RWPE2 (cell line): Measurements from ENCODE around the gene FBXL2.

Experiments
- ATAC-seq: fragments of 200-7000 bp; cut with Tn5 transposase; 3 replicates; pipeline ENCODE4 v1.9.1; 2021; ENCODE audit warnings: low read depth
- DNase-seq: peaks from one replicate; pipeline ENCODE4 v3.0.0-alpha.2; 2020; ENCODE audit warnings: low spot score
- H3K27ac ChIP-seq: fragments of 450-650 bp; 2 replicates; pipeline ENCODE4 v1.5.1; 2017; ENCODE audit warnings: mild to moderate bottlenecking; ENCODE audit not compliant: poor library complexity, severe bottlenecking
- H3K27me3 ChIP-seq: fragments of 250-450 bp; sonication (Bioruptor Pico); 2 replicates; pipeline ENCODE4 v1.5.1; 2021; ENCODE audit warnings: mild to moderate bottlenecking, moderate library complexity; ENCODE audit not compliant: insufficient read depth, poor library complexity, severe bottlenecking
- H3K36me3 ChIP-seq: fragments of 250-450 bp; sonication (Bioruptor Pico); 2 replicates; pipeline ENCODE4 v1.5.1; 2020; ENCODE audit warnings: low read depth, mild to moderate bottlenecking, moderate library complexity
- H3K4me1 ChIP-seq: fragments of 250-450 bp; sonication (Bioruptor Pico); 2 replicates; pipeline ENCODE4 v1.5.1; 2021; ENCODE audit warnings: mild to moderate bottlenecking, moderate library complexity; ENCODE audit not compliant: insufficient read depth, poor library complexity, severe bottlenecking
- H3K4me3 ChIP-seq: fragments of 250-450 bp; sonication (Bioruptor Pico); 2 replicates; pipeline ENCODE4 v1.5.1; 2021; ENCODE audit warnings: mild to moderate bottlenecking, moderate library complexity; ENCODE audit not compliant: severe bottlenecking
- H3K9me3 ChIP-seq: fragments of 250-450 bp; sonication (Bioruptor Pico); 2 replicates; pipeline ENCODE4 v1.5.1; 2021; ENCODE audit warnings: mild to moderate bottlenecking, moderate library complexity; ENCODE audit not compliant: severe bottlenecking
- TF ChIP-seq, protein P1 (sequence below): fragments of 450-650 bp; IDR thresholded peaks from one replicate; pipeline ENCODE4 v1.5.1; 2017; ENCODE audit warnings: mild to moderate bottlenecking, moderate library complexity; ENCODE audit not compliant: poor library complexity, severe bottlenecking

Gene FBXL2

DNA sequence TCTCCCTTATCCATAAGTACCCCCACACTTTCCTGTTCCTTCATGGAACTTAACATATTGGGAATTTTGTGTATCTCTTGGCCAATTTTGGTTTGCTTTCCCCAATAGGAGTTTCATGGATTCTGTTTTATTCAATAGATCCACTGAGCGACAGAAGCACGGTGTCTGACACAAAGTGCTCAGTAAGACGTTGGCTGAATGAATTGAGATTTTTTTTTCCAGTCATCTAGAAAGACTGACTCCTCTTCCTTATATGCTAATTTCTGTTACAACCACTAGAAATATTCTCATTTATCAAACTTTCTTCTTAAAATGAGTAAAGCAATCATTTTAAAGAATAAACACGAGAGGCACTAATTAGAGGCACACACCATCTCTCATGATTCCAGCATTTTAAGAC, 114.9 kb downstream of the FBXL2 start:
- ATAC-seq (no peak), DNase-seq (no peak)
- Histone ChIP-seq H3K36me3 (peaks cover 86% of the 10 kb centered on the region), H3K4me3 (no peak overlapping the region), H3K27me3 (no peaks in the 10 kb centered on the region), H3K4me1 (peaks cover 26% of the 10 kb centered on the region), H3K27ac (peak overlapping the region; percentile 59), H3K9me3 (no peaks in the 10 kb centered on the region)
- TF ChIP-seq, protein P1, sequence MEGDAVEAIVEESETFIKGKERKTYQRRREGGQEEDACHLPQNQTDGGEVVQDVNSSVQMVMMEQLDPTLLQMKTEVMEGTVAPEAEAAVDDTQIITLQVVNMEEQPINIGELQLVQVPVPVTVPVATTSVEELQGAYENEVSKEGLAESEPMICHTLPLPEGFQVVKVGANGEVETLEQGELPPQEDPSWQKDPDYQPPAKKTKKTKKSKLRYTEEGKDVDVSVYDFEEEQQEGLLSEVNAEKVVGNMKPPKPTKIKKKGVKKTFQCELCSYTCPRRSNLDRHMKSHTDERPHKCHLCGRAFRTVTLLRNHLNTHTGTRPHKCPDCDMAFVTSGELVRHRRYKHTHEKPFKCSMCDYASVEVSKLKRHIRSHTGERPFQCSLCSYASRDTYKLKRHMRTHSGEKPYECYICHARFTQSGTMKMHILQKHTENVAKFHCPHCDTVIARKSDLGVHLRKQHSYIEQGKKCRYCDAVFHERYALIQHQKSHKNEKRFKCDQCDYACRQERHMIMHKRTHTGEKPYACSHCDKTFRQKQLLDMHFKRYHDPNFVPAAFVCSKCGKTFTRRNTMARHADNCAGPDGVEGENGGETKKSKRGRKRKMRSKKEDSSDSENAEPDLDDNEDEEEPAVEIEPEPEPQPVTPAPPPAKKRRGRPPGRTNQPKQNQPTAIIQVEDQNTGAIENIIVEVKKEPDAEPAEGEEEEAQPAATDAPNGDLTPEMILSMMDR = no peak

DNA sequence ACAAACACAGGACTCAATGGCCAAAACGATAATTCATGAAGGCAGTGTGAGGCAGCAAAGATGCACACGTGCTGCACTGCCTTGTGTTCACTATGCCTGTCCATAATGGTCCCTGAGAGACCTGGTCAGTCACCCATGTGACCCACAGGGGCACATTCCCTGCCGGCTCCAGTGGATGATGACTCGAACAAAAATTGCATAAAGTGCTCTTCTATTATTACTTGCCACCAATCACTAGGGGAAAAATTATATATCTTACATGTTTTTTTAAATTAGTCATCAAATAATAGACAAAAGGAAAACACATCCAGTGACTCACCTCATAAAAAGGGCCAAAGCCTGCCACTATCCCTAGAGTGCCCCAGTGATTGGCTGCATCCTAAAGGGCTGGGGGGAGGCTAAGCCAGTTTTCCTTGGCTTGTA, 115.5 kb downstream of the FBXL2 start:
- peaks cover 86% of the 10 kb centered on the region for H3K36me3 ChIP-seq
- H3K9me3 ChIP-seq = no peaks in the 10 kb centered on the region
- peak overlapping the region; percentile 59 for H3K27ac ChIP-seq
- ATAC-seq (peak; percentile 98), DNase-seq (peak; percentile 73)
- peaks cover 26% of the 10 kb centered on the region for H3K4me1 ChIP-seq
- no peak overlapping the region for H3K4me3 ChIP-seq
- TF ChIP-seq, protein P1 = no peak
- H3K27me3 ChIP-seq = no peaks in the 10 kb centered on the region

DNA sequence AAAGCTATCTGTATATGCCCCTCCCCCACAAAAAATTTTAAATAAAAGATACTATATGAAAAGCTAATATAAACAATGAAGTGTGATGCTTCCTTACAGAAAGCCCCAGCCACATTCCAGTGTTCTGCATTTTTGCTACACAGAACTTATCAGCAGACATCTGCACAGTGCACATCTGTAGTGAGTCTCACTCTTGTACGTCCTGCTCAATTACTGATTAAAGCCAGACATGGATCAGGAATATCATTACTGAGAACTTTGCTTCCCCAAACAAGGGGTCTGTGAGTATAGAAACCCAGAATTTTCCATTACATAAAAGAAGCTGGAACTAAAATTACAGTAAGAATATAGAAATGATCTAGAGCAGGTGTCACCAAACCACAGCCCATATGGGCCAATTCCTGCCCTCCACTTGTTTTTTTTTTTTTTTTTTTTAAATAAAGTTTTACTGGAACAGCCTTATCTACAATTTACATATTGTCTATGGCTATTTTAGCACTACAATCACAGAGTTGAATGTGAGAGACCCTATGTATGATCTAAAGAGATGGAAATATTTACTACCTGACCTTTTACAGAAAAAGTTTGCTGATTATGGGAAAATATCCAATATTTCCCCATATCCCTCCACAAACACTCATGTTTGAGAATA, 117.3 kb downstream of the FBXL2 start:
- peaks cover 92% of the 10 kb centered on the region for H3K36me3 ChIP-seq
- no peaks in the 10 kb centered on the region for H3K9me3 ChIP-seq
- H3K27me3 ChIP-seq = no peaks in the 10 kb centered on the region
- H3K4me3 ChIP-seq = no peak overlapping the region
- TF ChIP-seq, protein P1 = no peak
- peaks cover 20% of the 10 kb centered on the region for H3K4me1 ChIP-seq
- H3K27ac ChIP-seq = no peak overlapping the region
- ATAC-seq (no peak), DNase-seq (no peak)

DNA sequence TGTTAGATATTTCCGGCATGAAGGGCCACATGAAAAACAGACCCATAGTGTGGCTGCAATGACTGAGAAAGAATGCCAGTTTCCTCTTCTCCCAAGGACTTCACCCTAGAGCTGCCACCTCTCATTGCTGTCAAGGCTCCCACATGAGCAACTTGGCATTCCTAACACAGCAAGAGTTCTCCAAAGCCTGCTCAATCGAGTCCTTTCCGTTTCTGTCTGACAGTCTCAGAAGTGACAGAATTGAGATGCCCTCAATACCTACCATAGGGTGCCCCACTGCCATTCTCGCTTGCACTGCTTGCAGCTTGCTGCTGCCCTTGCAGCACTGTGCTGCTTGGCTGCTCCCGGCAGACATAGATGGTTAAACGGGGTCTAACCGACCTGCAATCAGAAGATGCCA, 118.7 kb downstream of the FBXL2 start:
- Histone ChIP-seq H3K36me3 (peaks cover 95% of the 10 kb centered on the region), H3K4me3 (no peak overlapping the region), H3K9me3 (no peaks in the 10 kb centered on the region), H3K4me1 (peaks cover 20% of the 10 kb centered on the region), H3K27ac (no peak overlapping the region), H3K27me3 (no peaks in the 10 kb centered on the region)
- ATAC-seq (no peak), DNase-seq (no peak)
- TF ChIP-seq, protein P1 = no peak

DNA sequence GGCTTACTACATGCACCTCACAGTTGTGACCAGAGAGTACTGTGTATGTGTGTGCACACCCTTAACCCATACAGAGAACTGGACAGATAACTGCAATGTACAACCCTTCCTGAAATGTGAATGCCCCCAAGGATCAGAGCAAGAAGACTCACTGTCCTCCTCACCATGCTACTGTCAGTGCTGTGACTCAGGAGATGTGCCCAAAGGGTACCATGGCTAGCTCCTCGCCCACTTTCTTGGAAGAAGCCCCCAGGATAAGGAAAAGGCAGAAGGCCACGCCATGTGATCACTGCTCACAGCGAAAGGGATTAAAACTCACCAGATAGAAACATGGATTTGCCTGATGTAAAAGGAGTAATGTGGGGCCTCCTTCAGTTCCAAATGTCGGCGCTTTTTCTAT, 121.2 kb downstream of the FBXL2 start:
- no peak for DNase-seq
- peaks cover 6% of the 10 kb centered on the region for H3K4me1 ChIP-seq
- H3K9me3 ChIP-seq = no peaks in the 10 kb centered on the region
- no peak for ATAC-seq
- no peak overlapping the region for H3K27ac ChIP-seq
- H3K36me3 ChIP-seq = peaks cover 96% of the 10 kb centered on the region
- no peak overlapping the region for H3K4me3 ChIP-seq
- no peaks in the 10 kb centered on the region for H3K27me3 ChIP-seq
- TF ChIP-seq, protein P1 = no peak
